ENCODE data around the gene RGPD8. TPM values are rescaled to one million over a fixed set of nuclear protein-coding genes. Genes with fewer than 3 reads are reported as not detected.

RGPD8 gene
- total RNA-seq, 1 experiment from 2014 or later: 8.3 TPM

DNA sequence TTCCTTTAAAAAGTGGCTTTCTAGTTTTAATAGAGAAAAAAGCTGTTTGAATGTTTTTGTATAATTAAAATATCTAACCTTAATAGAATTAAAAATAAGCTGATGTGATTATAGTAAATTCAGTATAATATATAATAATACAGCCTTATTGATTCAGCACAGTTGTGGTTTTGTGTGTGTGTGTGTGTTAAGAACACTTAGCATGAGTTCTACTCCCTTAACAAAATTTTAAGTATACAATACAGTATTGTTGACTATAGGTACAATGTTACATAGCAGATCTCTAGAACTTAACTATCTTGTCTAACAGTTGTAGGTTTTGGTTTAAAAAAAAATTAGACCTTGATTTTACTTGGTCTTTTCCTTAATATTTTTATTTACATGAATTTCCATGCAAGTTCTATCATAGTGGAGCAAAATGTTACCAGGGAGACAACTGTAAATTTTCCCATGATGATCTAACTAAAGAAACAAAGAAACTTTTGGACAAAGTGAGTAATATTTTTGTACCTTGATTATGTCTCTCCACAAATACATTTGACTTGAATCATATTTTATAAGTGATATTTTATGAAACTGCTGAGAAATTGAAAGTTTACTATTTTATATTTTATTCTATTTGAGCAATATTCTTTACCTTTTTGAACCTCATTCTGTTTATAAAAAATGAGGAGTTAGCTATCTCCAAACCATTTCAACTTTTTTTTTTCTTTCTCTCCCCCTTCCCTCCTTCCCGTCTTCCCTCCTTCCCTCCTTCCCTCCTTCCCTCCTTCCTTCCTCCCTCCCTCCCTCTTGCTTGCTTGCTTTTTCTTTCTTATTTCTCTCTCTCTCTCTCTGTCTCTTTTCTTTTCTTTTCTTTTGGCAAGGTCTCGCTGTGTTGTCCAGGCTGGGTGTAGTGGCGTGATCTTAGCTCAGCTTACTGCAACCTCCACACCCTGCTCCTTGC is 111.8 kb downstream of the RGPD8 start:
- Mint-ChIP-seq H3K27ac (no peak overlapping the region), H3K4me1 (peaks cover 10% of the 10 kb centered on the region), H3K36me3 (peaks cover 3% of the 10 kb centered on the region; the same call in 1 of the 2 replicates), H3K27me3 (ENCODE audit: low read depth) (no peaks in the 10 kb centered on the region), H3K9me3 (no peaks in the 10 kb centered on the region), H3K4me3 (no peak overlapping the region)
- POLR2A ChIA-PET: interaction anchor here (0.6 kb wide), 1 partner anchor 149 kb away, joined by 9 read pairs; no protein-coding TSS in a partner anchor
- TF ChIP-seq, protein P1, sequence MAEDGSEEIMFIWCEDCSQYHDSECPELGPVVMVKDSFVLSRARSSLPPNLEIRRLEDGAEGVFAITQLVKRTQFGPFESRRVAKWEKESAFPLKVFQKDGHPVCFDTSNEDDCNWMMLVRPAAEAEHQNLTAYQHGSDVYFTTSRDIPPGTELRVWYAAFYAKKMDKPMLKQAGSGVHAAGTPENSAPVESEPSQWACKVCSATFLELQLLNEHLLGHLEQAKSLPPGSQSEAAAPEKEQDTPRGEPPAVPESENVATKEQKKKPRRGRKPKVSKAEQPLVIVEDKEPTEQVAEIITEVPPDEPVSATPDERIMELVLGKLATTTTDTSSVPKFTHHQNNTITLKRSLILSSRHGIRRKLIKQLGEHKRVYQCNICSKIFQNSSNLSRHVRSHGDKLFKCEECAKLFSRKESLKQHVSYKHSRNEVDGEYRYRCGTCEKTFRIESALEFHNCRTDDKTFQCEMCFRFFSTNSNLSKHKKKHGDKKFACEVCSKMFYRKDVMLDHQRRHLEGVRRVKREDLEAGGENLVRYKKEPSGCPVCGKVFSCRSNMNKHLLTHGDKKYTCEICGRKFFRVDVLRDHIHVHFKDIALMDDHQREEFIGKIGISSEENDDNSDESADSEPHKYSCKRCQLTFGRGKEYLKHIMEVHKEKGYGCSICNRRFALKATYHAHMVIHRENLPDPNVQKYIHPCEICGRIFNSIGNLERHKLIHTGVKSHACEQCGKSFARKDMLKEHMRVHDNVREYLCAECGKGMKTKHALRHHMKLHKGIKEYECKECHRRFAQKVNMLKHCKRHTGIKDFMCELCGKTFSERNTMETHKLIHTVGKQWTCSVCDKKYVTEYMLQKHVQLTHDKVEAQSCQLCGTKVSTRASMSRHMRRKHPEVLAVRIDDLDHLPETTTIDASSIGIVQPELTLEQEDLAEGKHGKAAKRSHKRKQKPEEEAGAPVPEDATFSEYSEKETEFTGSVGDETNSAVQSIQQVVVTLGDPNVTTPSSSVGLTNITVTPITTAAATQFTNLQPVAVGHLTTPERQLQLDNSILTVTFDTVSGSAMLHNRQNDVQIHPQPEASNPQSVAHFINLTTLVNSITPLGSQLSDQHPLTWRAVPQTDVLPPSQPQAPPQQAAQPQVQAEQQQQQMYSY (CRISPR knock-in tag; IDR thresholded peaks at IDR 0.05): no peak
- CTCF ChIA-PET: interaction anchor here (0.6 kb wide), 1 partner anchor 323 kb away, joined by 4 read pairs; no protein-coding TSS in a partner anchor
- no peak for DNase-seq (ENCODE audit: low spot score)
- no peak for ATAC-seq

Other genes with a start within 250 kb of the RGPD8 start
- 5.7 to 9.9 TPM (median 7.0 TPM) in 3 replicates for gene ZC3H8, start 178.6 kb downstream of the RGPD8 start, total RNA-seq (2021)
- 10.0 to 13.0 TPM (median 11.8 TPM) in 3 replicates for gene ZC3H6, start 158.0 kb downstream of the RGPD8 start, total RNA-seq (2021)
- gene TTL, start 48.5 kb upstream of the RGPD8 start, total RNA-seq (2021): 39.9 to 44.2 TPM (median 42.4 TPM) in 3 replicates
- 42.8 to 51.2 TPM (median 50.2 TPM) in 3 replicates for gene POLR1B, start 108.8 kb upstream of the RGPD8 start, total RNA-seq (2021)
- gene CHCHD5, start 151.0 kb upstream of the RGPD8 start, total RNA-seq (2021): 33.2 to 36.5 TPM (median 33.7 TPM) in 3 replicates
- gene SLC20A1, start 212.3 kb upstream of the RGPD8 start, total RNA-seq (2021): 59.9 to 64.4 TPM (median 60.1 TPM) in 3 replicates

Data from WTC11 (cell line).